GM12878 (cell line): ENCODE results near the gene CACNG1. TPM values are rescaled to one million over a fixed set of nuclear protein-coding genes. Genes with fewer than 3 reads are reported as not detected.

Experiments
- ATAC-seq: fragments of 200-7000 bp; cut with Tn5 transposase; 3 replicates; pipeline ENCODE4 v1.9.1; 2020; ENCODE audit warnings: mild to moderate bottlenecking, moderate library complexity
- BruUV-seq: library from RNA; stranded (reverse); fragments of 400-500 nt; replicated peaks from 2 replicates; lab custom pipeline; 2021; lab: Mats Ljungman, UMichigan
- CTCF ChIA-PET: fragments of 300-600 bp; sonication (Branson Sonifier 250); formaldehyde crosslinking; extraction: SDS; loops from one replicate; lab custom pipeline; 2021; ENCODE audit warnings: inconsistent platforms; lab: Yijun Ruan, JAX
- POLR2A ChIA-PET: fragments of 350-600 bp; formaldehyde crosslinking; extraction: SDS; loops from one replicate; lab custom pipeline; 2021; ENCODE audit warnings: inconsistent platforms; lab: Charles Lee
- RAD21 ChIA-PET: fragments of 300-600 bp; sonication (Branson Sonifier 250); formaldehyde crosslinking; loops from one replicate; lab custom pipeline; 2023; ENCODE audit warnings: antibody characterized with exemption; ENCODE audit not compliant: unreplicated experiment; lab: Charles Lee
- SMC1A ChIA-PET: fragments of 300-600 bp; sonication (Branson Sonifier 250); formaldehyde crosslinking; loops from one replicate; lab custom pipeline; 2023; ENCODE audit not compliant: unreplicated experiment, uncharacterized antibody; lab: Charles Lee
- DNase-seq: peaks from one replicate; pipeline ENCODE4 v3.0.0-alpha.2; 2011; ENCODE audit warnings: low read depth, low spot score
- FAIRE-seq: peaks from 3 replicates; lab custom pipeline; 2011; peaks lifted over from hg19 to GRCh38; lab: Jason Lieb, UNC
- H2AFZ ChIP-seq: 2 replicates; pipeline ENCODE4 v1.6.0; 2011; ENCODE audit warnings: low read depth, low read length, control low read depth; ENCODE audit not compliant: control insufficient read depth
- H3K27ac ChIP-seq: 2 replicates; pipeline ENCODE4 v1.5.1; 2011; ENCODE audit warnings: control low read depth; ENCODE audit not compliant: control insufficient read depth, insufficient read depth
- H3K27me3 ChIP-seq, 2 experiments: replicated peaks in 1 of 2; 2 replicates each; pipeline versions ENCODE4 v1.6.0 to v1.6.1; 2011; ENCODE audit warnings: low read length in 1 of 2; ENCODE audit not compliant: control insufficient read depth in 2 of 2, insufficient read depth in 2 of 2
- H3K36me3 ChIP-seq, 2 experiments: 2 replicates each; pipeline ENCODE4 v1.5.1; 2011; ENCODE audit warnings: low read length in 1 of 2; ENCODE audit not compliant: control insufficient read depth in 2 of 2, insufficient read depth in 2 of 2
- H3K4me1 ChIP-seq: 2 replicates; pipeline ENCODE4 v1.6.1; 2011; ENCODE audit warnings: mild to moderate bottlenecking, low read length, moderate library complexity, mixed read lengths; ENCODE audit not compliant: control insufficient read depth, insufficient read depth
- H3K4me2 ChIP-seq: 2 replicates; pipeline ENCODE4 v1.6.0; 2011; ENCODE audit warnings: control low read depth; ENCODE audit not compliant: control insufficient read depth, insufficient read depth
- H3K4me3 ChIP-seq: fragments of 200-600 bp; sonication (generic); 2 replicates; pipeline ENCODE4 v1.5.1; 2016
- H3K79me2 ChIP-seq: 2 replicates; pipeline ENCODE4 v1.6.0; 2011; ENCODE audit warnings: low read length; ENCODE audit not compliant: control insufficient read depth, insufficient read depth
- H3K9ac ChIP-seq: 2 replicates; pipeline ENCODE4 v1.8.0; 2011; ENCODE audit warnings: low read length, control low read depth, mixed read lengths; ENCODE audit not compliant: control insufficient read depth, insufficient read depth
- H3K9me3 ChIP-seq: replicated peaks from 3 replicates; pipeline ENCODE4 v1.5.1; 2011; ENCODE audit warnings: mild to moderate bottlenecking, low read length; ENCODE audit not compliant: control insufficient read depth, insufficient read depth
- H4K20me1 ChIP-seq: 2 replicates; pipeline ENCODE4 v1.6.0; 2011; ENCODE audit not compliant: control insufficient read depth, insufficient read depth
- ASH2L ChIP-seq: fragments of 300-600, 200-600 bp; sonication (generic); IDR thresholded peaks from 2 replicates; pipeline ENCODE4 v1.6.1; 2017; ENCODE audit warnings: low read depth, mild to moderate bottlenecking, borderline replicate concordance
- BACH1 ChIP-seq: fragments of 450-650 bp; IDR thresholded peaks from 2 replicates; pipeline ENCODE4 v1.6.1; 2017; ENCODE audit warnings: mild to moderate bottlenecking, borderline replicate concordance
- CEBPB ChIP-seq, 2 experiments: fragments of 150-350 bp in 1 of 2; IDR thresholded peaks; 2 replicates each; pipeline ENCODE4 v1.6.1; 2012 to 2014; ENCODE audit warnings: low read depth in 2 of 2, low read length in 2 of 2, borderline replicate concordance in 1 of 2, inconsistent platforms in 1 of 2
- CHD1 ChIP-seq: IDR thresholded peaks from 2 replicates; pipeline ENCODE4 v1.6.1; 2012; ENCODE audit warnings: low read depth, low read length, improper control_type of control experiment
- CHD2 ChIP-seq: IDR thresholded peaks from 2 replicates; pipeline ENCODE4 v1.6.1; 2011; ENCODE audit warnings: low read depth, low read length, improper control_type of control experiment, borderline replicate concordance
- CREM ChIP-seq: IDR thresholded peaks from 2 replicates; pipeline ENCODE4 v1.6.1; 2014; ENCODE audit warnings: antibody characterized with exemption, low read depth
- ETV6 ChIP-seq, 2 experiments: fragments of 450-650 bp in 1 of 2; IDR thresholded peaks in 1 of 2; conservative IDR thresholded peaks in 1 of 2; 2 replicates each; pipeline ENCODE4 v1.6.1; 2014; ENCODE audit warnings: antibody characterized with exemption in 1 of 2, borderline replicate concordance in 1 of 2, low read depth in 1 of 2, mild to moderate bottlenecking in 1 of 2, moderate library complexity in 1 of 2
- JUNB ChIP-seq: IDR thresholded peaks from 2 replicates; pipeline ENCODE4 v1.6.1; 2016; ENCODE audit warnings: antibody characterized with exemption, mild to moderate bottlenecking
- KAT2A ChIP-seq: conservative IDR thresholded peaks from 2 replicates; pipeline ENCODE4 v1.6.1; 2011; ENCODE audit warnings: low read depth, low read length; ENCODE audit not compliant: control insufficient read depth
- NBN ChIP-seq: fragments of 450-650 bp; IDR thresholded peaks from 2 replicates; pipeline ENCODE4 v1.6.1; 2016
- POLR2A ChIP-seq: IDR thresholded peaks from 2 replicates; pipeline ENCODE4 v1.6.1; 2011; ENCODE audit warnings: low read depth, mild to moderate bottlenecking, low read length
- RB1 ChIP-seq: fragments of 450-650 bp; formaldehyde crosslinking; IDR thresholded peaks from 2 replicates; pipeline ENCODE4 v1.6.1; 2017; ENCODE audit warnings: mild to moderate bottlenecking, borderline replicate concordance
- RUNX3 ChIP-seq: IDR thresholded peaks from 2 replicates; pipeline ENCODE4 v1.6.1; 2012; ENCODE audit warnings: low read length, inconsistent platforms
- SMAD5 ChIP-seq: IDR thresholded peaks from 2 replicates; pipeline ENCODE4 v1.6.1; 2016; ENCODE audit warnings: antibody characterized with exemption, low read depth
- TBL1XR1 ChIP-seq: IDR thresholded peaks from 2 replicates; pipeline ENCODE4 v1.6.1; 2012; ENCODE audit warnings: low read depth, low read length, improper control_type of control experiment
- ZNF217 ChIP-seq: fragments of 450-650 bp; IDR thresholded peaks from 2 replicates; pipeline ENCODE4 v1.6.1; 2017; ENCODE audit warnings: antibody characterized with exemption, mild to moderate bottlenecking
- ZZZ3 ChIP-seq: IDR thresholded peaks from 2 replicates; pipeline ENCODE4 v1.6.1; 2011; ENCODE audit warnings: low read depth; ENCODE audit not compliant: control insufficient read depth, insufficient read length
- in situ Hi-C: fragments of 300-500 bp; cut with MboI; formaldehyde crosslinking; loops from 9 replicates; pipeline ENCODE4 v1.14.3; 2018; ENCODE audit warnings: mixed read lengths
- intact Hi-C: fragments of 100-400 bp; cut with micrococcal nuclease; formaldehyde crosslinking; loops from one replicate; pipeline ENCODE4 v1.14.2; 2022; ENCODE audit not compliant: unreplicated experiment
- polyA plus RNA-seq, 11 experiments: library from polyadenylated mRNA; depleted of rRNA in 4 of 11; unstranded in 6 of 11; stranded (reverse) in 5 of 11; fragments of >200 nt; fragmentation: Nextera tagmentation in 4 of 11; fragmentation: Illumina TruSeq in 1 of 11; extraction: Ambion mirVana in 4 of 11; extraction: Trizol in 1 of 11; gene quantifications; 1 replicate in 1 of 11; 2 replicates in 10 of 11; pipeline versions ENCODE4 v1.2.1 to v1.2.3, GENCODE V29; 2011 to 2016; ENCODE audit warnings: inconsistent platforms in 2 of 11, missing spikeins in 2 of 11, low read depth in 1 of 11
- total RNA-seq, 4 experiments: library from RNA; depleted of rRNA in 3 of 4; stranded (reverse); fragments of >200 nt in 3 of 4; fragmentation: Illumina TruSeq in 1 of 4; extraction: Trizol in 1 of 4; gene quantifications; 2 replicates each; pipeline versions ENCODE4 v1.2.1 to v1.2.3, GENCODE V29; 2013 to 2021
- TF ChIP-seq, protein P1 (sequence below): fragments of 450-650 bp; IDR thresholded peaks from 2 replicates; pipeline ENCODE4 v1.6.1; 2017; ENCODE audit warnings: antibody characterized with exemption, mild to moderate bottlenecking, moderate library complexity
- TF ChIP-seq, protein P2 (sequence below): IDR thresholded peaks from 2 replicates; pipeline ENCODE4 v1.6.1; 2012; ENCODE audit warnings: low read depth, low read length, improper control_type of control experiment

The CACNG1 gene
- total and polyA plus RNA-seq, 10 of the 15 experiments (the other 5 are each of a cell fraction or from before 2014, with no cell fraction given): not detected

DNA sequence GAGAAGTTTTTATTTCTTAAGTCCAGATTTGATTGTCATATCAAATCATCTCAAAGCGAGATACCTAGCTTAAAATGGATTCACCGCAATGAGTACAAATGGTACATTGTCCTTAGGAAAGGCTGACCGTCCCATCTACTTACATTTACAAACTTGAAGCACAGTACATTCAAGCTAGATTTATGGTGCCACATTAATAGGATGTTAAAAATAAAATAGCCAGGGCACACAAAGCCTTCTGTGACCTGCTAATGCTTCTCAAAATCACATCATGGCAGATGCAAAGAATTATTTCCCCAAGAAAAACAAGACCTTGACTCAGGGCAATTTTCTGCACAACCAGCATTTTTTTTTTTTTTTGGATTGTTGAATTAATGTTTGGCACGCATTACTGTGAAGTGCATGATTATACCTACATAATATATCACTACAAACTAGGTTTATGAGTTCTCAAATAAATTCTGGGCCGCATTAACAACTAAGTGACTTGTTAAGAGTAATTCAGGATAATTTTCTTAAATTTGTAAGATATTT, 25.3 kb downstream of the CACNG1 start (continued):
- TF ChIP-seq RUNX3 (no peak), CHD2 (no peak), ZZZ3 (no peak), TBL1XR1 (no peak), POLR2A (no peak), BACH1 (no peak), CREM (no peak)
- TF ChIP-seq, protein P1, sequence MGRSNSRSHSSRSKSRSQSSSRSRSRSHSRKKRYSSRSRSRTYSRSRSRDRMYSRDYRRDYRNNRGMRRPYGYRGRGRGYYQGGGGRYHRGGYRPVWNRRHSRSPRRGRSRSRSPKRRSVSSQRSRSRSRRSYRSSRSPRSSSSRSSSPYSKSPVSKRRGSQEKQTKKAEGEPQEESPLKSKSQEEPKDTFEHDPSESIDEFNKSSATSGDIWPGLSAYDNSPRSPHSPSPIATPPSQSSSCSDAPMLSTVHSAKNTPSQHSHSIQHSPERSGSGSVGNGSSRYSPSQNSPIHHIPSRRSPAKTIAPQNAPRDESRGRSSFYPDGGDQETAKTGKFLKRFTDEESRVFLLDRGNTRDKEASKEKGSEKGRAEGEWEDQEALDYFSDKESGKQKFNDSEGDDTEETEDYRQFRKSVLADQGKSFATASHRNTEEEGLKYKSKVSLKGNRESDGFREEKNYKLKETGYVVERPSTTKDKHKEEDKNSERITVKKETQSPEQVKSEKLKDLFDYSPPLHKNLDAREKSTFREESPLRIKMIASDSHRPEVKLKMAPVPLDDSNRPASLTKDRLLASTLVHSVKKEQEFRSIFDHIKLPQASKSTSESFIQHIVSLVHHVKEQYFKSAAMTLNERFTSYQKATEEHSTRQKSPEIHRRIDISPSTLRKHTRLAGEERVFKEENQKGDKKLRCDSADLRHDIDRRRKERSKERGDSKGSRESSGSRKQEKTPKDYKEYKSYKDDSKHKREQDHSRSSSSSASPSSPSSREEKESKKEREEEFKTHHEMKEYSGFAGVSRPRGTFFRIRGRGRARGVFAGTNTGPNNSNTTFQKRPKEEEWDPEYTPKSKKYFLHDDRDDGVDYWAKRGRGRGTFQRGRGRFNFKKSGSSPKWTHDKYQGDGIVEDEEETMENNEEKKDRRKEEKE: no peak
- TF ChIP-seq, protein P2, sequence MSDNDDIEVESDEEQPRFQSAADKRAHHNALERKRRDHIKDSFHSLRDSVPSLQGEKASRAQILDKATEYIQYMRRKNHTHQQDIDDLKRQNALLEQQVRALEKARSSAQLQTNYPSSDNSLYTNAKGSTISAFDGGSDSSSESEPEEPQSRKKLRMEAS: no peak
- TF ChIP-seq, all 136 proteins: peak for 0

DNA sequence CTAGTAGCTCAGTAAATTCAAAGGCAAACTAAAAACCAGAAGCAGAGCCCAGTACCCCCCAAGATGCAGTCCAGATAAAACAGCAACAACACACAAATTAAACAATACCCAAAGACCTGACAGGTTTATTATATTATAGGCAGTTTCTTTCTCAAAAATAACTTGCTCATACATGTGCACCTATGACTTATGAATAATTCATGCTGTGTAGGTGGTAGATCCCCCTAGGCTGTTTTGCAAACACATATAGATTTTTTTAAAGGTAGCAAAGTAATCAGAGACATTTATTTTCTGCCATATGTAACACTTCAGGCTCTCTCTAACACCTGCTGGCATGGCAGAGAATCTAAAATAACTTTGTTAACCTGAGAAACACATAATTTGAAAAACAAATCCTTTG, 27.2 kb downstream of the CACNG1 start:
- intact Hi-C loops: no loop called here
- H4K20me1 ChIP-seq: no peaks in the 10 kb centered on the region
- H3K4me1 ChIP-seq: no peaks in the 10 kb centered on the region
- ATAC-seq (no peak), DNase-seq (no peak), FAIRE-seq (no peak)
- TF ChIP-seq KAT2A (no peak), CEBPB (IDR thresholded peaks at IDR 0.05; ENCODE audit: borderline replicate concordance in 1 of 2, low read depth in 2 of 2, low read length in 2 of 2) (no peak), SMAD5 (no peak), JUNB (no peak), ETV6 (conservative IDR thresholded peaks at IDR 0.05 in 1 of 2, IDR thresholded peaks at IDR 0.05 in 1 of 2; ENCODE audit: borderline replicate concordance in 1 of 2, low read depth in 1 of 2) (no peak), ZNF217 (no peak), CHD1 (no peak), NBN (no peak), RB1 (no peak), ASH2L (no peak)
- TF ChIP-seq, protein P2: no peak
- no peak overlapping the region for H3K4me3 ChIP-seq
- no peaks in the 10 kb centered on the region for H3K27me3 ChIP-seq
- no peak overlapping the region for H3K9ac ChIP-seq
- H3K36me3 ChIP-seq: peaks cover 0 to 3% of the 10 kb centered on the region in 2 experiments; a peak in 1 of 4 replicates
- SMC1A ChIA-PET: interaction anchor here (1.1 to 1.6 kb wide), 2 partner anchors 11 to 20 kb away, joined by 3 to 4 read pairs; no protein-coding TSS in a partner anchor
- H3K9me3 ChIP-seq: no peaks in the 10 kb centered on the region
- RAD21 ChIA-PET: interaction anchor here (1.1 kb wide), 1 partner anchor 357 kb away, joined by 3 read pairs; no protein-coding TSS in a partner anchor
- CTCF ChIA-PET: interaction anchor here (1.6 kb wide), 1 partner anchor 10 kb away, joined by 9 read pairs; no protein-coding TSS in a partner anchor
- no peak overlapping the region for H3K27ac ChIP-seq
- H3K79me2 ChIP-seq: no peaks in the 10 kb centered on the region
- no peak overlapping the region for H2AFZ ChIP-seq
- in situ Hi-C loops: no loop called here
- BruUV-seq: no TSS peak
- POLR2A ChIA-PET: no interaction called here
- H3K4me2 ChIP-seq: no peak overlapping the region
